ENCODE data around the gene WNK2.

Gene WNK2

DNA sequence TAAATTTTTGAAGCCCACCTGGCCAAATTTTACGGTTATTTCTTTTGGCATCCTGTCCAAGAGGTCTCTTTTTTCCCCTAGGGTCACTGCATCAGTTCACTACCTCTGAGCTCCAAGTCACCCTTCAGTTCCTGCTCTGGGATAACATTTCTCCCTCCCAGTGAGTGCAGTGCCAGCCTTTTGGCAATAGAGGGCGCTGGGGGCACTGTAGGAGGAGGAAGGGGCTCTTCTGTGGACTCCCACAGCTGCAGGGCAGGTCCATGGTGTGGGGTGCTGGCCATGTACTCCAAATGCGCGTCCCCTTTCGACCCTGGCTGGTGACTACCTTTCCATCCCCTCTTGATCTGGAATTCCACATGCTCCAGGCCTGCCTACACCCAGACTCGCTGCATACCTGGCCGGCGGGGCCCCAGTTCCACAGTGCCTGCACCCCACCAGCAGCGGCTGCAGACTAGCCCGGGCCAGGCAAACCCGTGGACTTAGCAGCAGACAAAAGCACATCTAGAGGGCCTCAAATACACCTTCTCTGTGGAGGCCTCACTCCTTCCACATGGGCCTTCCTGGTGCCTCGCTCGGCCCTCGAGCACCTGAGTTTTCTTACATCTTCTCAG, 29.5 kb upstream of the WNK2 start:
- no peak overlapping the region for H3K27ac ChIP-seq (ENCODE audit: low read depth, low read length)
- no peaks in the 10 kb centered on the region for H4K20me1 ChIP-seq (ENCODE audit: low read depth, low read length)
- no peaks in the 10 kb centered on the region for H3K79me2 ChIP-seq (ENCODE audit: insufficient read depth, low read length)
- no peak overlapping the region for H3K4me2 ChIP-seq (ENCODE audit: low read depth, low read length, poor library complexity, severe bottlenecking)
- no peak overlapping the region for H3K4me3 ChIP-seq (ENCODE audit: insufficient read depth, low read length, poor library complexity, severe bottlenecking)
- H3K27me3 ChIP-seq (ENCODE audit: low read length), result no peaks in the 10 kb centered on the region
- no peak overlapping the region for H2AFZ ChIP-seq (ENCODE audit: low read depth, low read length, severe bottlenecking)
- TF ChIP-seq EZH2phosphoT487 (conservative IDR thresholded peaks at IDR 0.05; ENCODE audit: low read length) (no peak), CTCF (IDR thresholded peaks at IDR 0.05; ENCODE audit: insufficient read depth, low read length, poor library complexity, severe bottlenecking) (peak; percentile 78)
- no peaks in the 10 kb centered on the region for H3K9me2 ChIP-seq (replicated peaks; ENCODE audit: insufficient read depth, low read length)
- H3F3A ChIP-seq (ENCODE audit: insufficient read depth), result no peaks in the 10 kb centered on the region
- H3K36me3 ChIP-seq (ENCODE audit: low read length), result no peaks in the 10 kb centered on the region
- H3K9me3 ChIP-seq (ENCODE audit: insufficient read depth, low read length), result no peaks in the 10 kb centered on the region
- no peak overlapping the region for H3K9ac ChIP-seq (ENCODE audit: low read length)

GRCh38 chr9:93155716-93156474, 28.0 kb upstream of the WNK2 start:
- Histone ChIP-seq H3K9me2 (replicated peaks; ENCODE audit: insufficient read depth, low read length) (no peaks in the 10 kb centered on the region), H3K27me3 (ENCODE audit: low read length) (no peaks in the 10 kb centered on the region), H3F3A (ENCODE audit: insufficient read depth) (no peaks in the 10 kb centered on the region), H3K9me3 (ENCODE audit: insufficient read depth, low read length) (no peaks in the 10 kb centered on the region), H4K20me1 (ENCODE audit: low read depth, low read length) (no peaks in the 10 kb centered on the region), H3K27ac (ENCODE audit: low read depth, low read length) (no peak overlapping the region), H3K9ac (ENCODE audit: low read length) (no peak overlapping the region), H3K36me3 (ENCODE audit: low read length) (no peaks in the 10 kb centered on the region), H3K79me2 (ENCODE audit: insufficient read depth, low read length) (no peaks in the 10 kb centered on the region), H3K4me2 (ENCODE audit: low read depth, low read length, poor library complexity, severe bottlenecking) (no peak overlapping the region), H3K4me3 (ENCODE audit: insufficient read depth, low read length, poor library complexity, severe bottlenecking) (no peak overlapping the region), H2AFZ (ENCODE audit: low read depth, low read length, severe bottlenecking) (no peak overlapping the region)
- no peak for TF ChIP-seq CTCF (IDR thresholded peaks at IDR 0.05; ENCODE audit: insufficient read depth, low read length, poor library complexity, severe bottlenecking)
- TF ChIP-seq EZH2phosphoT487 (conservative IDR thresholded peaks at IDR 0.05; ENCODE audit: low read length), result no peak

GRCh38 chr9:93156475-93157008, 27.4 kb upstream of the WNK2 start:
- H3K9ac ChIP-seq (ENCODE audit: low read length), result no peak overlapping the region
- H3K36me3 ChIP-seq (ENCODE audit: low read length), result no peaks in the 10 kb centered on the region
- H3K9me2 ChIP-seq (replicated peaks; ENCODE audit: insufficient read depth, low read length), result no peaks in the 10 kb centered on the region
- no peak for TF ChIP-seq CTCF (IDR thresholded peaks at IDR 0.05; ENCODE audit: insufficient read depth, low read length, poor library complexity, severe bottlenecking)
- TF ChIP-seq EZH2phosphoT487 (conservative IDR thresholded peaks at IDR 0.05; ENCODE audit: low read length), result no peak
- no peaks in the 10 kb centered on the region for H3K79me2 ChIP-seq (ENCODE audit: insufficient read depth, low read length)
- no peak overlapping the region for H2AFZ ChIP-seq (ENCODE audit: low read depth, low read length, severe bottlenecking)
- no peaks in the 10 kb centered on the region for H3F3A ChIP-seq (ENCODE audit: insufficient read depth)
- H4K20me1 ChIP-seq (ENCODE audit: low read depth, low read length), result no peaks in the 10 kb centered on the region
- no peak overlapping the region for H3K27ac ChIP-seq (ENCODE audit: low read depth, low read length)
- H3K27me3 ChIP-seq (ENCODE audit: low read length), result no peaks in the 10 kb centered on the region
- H3K4me3 ChIP-seq (ENCODE audit: insufficient read depth, low read length, poor library complexity, severe bottlenecking), result no peak overlapping the region
- no peaks in the 10 kb centered on the region for H3K9me3 ChIP-seq (ENCODE audit: insufficient read depth, low read length)
- H3K4me2 ChIP-seq (ENCODE audit: low read depth, low read length, poor library complexity, severe bottlenecking), result no peak overlapping the region
